ENCODE data around the gene GLE1. TPM values are rescaled to one million over a fixed set of nuclear protein-coding genes. Genes with fewer than 3 reads are reported as not detected.
A peak's percentile ranks its signal among the peaks of the same experiment; 100 is the strongest.
"Not testable (repeated sequence)": the region's sequence is repeated elsewhere in the genome, so short reads cannot be mapped to it uniquely, and the experiment has no call there.

Gene GLE1
- total RNA-seq, 1 donor from 2014 or later = 32.0 TPM

- peak; percentile 95 for DNase-seq
Observed at GRCh38 chr9:128552153-128552743, 47.7 kb downstream of the GLE1 start, which contains the start of gene SPTAN1. Gene SPTAN1, plus strand, starts transcription at chr9:128552587. Its CDS starts 14,154 bp downstream, at chr9:128566741.

GRCh38 chr9:128552744-128553440, 48.4 kb downstream of the GLE1 start:
- peak; percentile 83 for DNase-seq

- DNase-seq = peak; percentile 73
Observed at GRCh38 chr9:128553728-128554127, 49.2 kb downstream of the GLE1 start.

DNA sequence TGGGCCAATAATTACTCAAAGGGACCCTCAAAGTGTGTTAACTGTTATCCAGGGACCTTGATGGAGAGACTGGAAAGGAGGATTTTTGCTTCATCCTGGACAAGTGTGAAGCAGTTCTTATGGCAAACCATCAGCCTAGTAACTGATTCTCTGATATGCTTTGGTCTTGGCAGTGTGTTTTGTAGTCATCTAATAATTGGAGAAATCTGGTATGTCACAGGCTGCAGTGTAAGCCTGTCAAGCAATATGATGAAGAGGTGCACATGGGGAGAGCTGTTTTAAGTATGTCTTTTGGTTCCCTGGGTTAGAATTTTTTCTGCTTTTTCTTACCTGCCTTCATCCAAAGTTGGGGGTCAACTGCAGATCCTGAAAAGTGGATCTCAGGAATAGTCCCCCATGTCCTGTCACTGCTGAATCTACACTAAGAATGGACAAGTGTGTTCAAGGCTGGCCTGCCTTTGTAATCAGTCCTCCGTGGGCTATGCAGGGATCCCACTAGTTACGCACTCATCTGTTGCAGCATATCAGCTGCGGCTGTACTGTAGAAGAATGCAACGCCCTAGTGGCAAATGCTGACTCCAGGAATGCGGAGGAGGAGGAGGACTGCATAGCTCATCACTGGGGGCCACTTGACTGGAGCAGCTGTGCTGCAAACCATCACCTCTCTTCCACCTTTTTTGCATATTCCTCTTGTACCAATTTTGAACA, 49.8 kb downstream of the GLE1 start:
- DNase-seq = peak; percentile 86

GRCh38 chr9:128555180-128555721, 50.7 kb downstream of the GLE1 start:
- peak; percentile 45 for DNase-seq

GRCh38 chr9:128556276-128556675, 51.8 kb downstream of the GLE1 start:
- no peak for DNase-seq

- DNase-seq = no peak
Observed at GRCh38 chr9:128556926-128557634, 52.6 kb downstream of the GLE1 start.

GRCh38 chr9:128558431-128559310, 54.2 kb downstream of the GLE1 start:
- DNase-seq = peak; percentile 75

DNA sequence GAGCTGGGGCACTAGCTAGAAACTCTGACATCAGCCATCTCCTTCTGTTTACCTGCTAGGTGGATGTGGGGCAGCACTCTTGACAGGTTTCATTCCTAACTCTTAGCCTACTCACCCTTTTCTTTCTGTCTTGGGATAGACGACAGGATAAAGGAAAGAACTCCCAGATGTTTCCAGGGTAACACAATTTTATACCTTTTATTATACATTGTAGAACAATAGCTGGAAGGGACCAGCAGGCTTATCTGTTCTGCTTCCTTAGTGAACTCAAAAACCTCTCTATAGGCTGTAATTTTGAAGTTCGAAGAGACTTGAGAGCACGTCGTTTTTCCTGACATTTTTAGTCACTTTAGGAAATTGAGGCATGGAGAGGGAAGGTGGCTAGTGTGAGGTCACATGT, 61.1 kb downstream of the GLE1 start:
- DNase-seq = no peak

DNA sequence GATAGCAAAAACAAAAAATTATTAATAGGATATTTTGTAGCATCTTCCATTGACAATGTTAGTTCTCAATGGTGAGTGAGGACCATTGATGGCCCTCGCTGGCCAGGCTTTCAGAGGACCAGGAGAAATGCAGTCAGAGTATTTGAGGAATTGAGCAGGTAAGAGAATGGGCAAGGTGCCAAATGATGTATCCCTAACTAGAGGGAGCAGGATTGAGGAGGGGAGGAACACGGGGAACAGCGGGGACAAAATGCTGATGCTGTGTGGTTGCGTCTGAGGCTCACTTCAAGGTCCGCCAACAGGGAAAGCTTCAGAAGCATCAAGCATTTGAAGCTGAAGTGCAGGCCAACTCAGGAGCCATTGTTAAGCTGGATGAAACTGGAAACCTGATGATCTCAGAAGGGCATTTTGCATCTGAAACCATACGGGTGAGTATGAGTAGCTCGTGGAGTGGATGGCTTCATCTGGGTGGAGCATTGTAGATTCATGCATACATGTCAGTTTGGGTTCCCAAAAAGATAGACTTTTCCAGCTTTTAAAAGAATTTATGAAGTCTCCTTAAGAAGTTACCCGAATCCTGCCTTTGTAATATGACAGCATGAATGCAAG, 64.1 kb downstream of the GLE1 start:
- DNase-seq = no peak

GRCh38 chr9:128575469-128575868, 71.0 kb downstream of the GLE1 start:
- peak; percentile 10 for DNase-seq

GRCh38 chr9:128575916-128576315, 71.4 kb downstream of the GLE1 start:
- DNase-seq = no peak

DNA sequence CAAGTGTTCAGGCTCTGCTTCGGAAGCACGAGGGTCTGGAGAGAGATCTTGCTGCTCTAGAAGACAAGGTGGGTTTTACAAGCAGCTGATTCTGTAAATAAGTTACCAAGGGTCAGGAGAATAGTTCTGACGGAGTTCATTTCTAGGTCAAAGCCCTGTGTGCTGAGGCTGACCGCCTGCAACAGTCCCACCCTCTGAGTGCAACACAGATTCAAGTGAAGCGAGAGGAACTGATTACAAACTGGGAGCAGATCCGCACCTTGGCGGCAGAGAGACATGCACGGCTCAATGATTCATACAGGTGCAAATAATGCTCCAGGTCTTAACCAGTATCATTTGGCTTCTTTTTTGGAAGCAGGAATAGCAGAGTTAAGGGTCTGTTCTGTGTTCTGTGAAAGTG, 72.7 kb downstream of the GLE1 start:
- DNase-seq = no peak

- DNase-seq = no peak
Observed at GRCh38 chr9:128579194-128579593, 74.7 kb downstream of the GLE1 start.

GRCh38 chr9:128580731-128581130, 76.2 kb downstream of the GLE1 start:
- DNase-seq = no peak

- DNase-seq = not testable (repeated sequence)
Observed at GRCh38 chr9:128585155-128585554, 80.6 kb downstream of the GLE1 start.

- DNase-seq = not testable (repeated sequence)
Observed at GRCh38 chr9:128586934-128587333, 82.4 kb downstream of the GLE1 start.

- no peak for DNase-seq
Observed at GRCh38 chr9:128587453-128587852, 82.9 kb downstream of the GLE1 start.

GRCh38 chr9:128588581-128589233, 84.2 kb downstream of the GLE1 start:
- no peak for DNase-seq

Measured in tongue (tissue), 2 donors.